Tibial artery (tissue), 4 donors: ENCODE measurements around the gene PLAC8.
"Not testable (repeated sequence)": the region's sequence is repeated elsewhere in the genome, so short reads cannot be mapped to it uniquely, and the experiment has no call there.

Experiments used
- DNase-seq, 2 donors: peaks; one replicate each; pipeline ENCODE4 v3.0.0-alpha.2; 2019
- H3K27ac ChIP-seq, 2 donors: fragments of 200-600 bp; sonication (generic) in 1 of 2; 1 replicate in 1 of 2; 2 replicates in 1 of 2; pipeline ENCODE4 v1.5.1; 2018 to 2019; ENCODE audit warnings: mild to moderate bottlenecking in 1 of 2
- H3K27me3 ChIP-seq, 2 donors: fragments of 200-600 bp; sonication (generic) in 1 of 2; one replicate each; pipeline versions ENCODE4 v1.5.1 to v1.6.0; 2016 to 2019
- H3K36me3 ChIP-seq, 3 donors: fragments of 200-600 bp; sonication (generic) in 2 of 3; one replicate each; pipeline ENCODE4 v1.5.1; 2016 to 2019; ENCODE audit warnings: mild to moderate bottlenecking in 2 of 3
- H3K4me1 ChIP-seq, 4 donors: fragments of 200-600 bp; sonication (generic) in 2 of 4; 1 replicate in 3 of 4; 2 replicates in 1 of 4; pipeline ENCODE4 v1.5.1; 2016 to 2019
- H3K4me3 ChIP-seq, 2 donors: fragments of 200-600 bp; sonication (generic) in 1 of 2; 1 replicate in 1 of 2; 2 replicates in 1 of 2; pipeline ENCODE4 v1.5.1; 2018 to 2019; ENCODE audit warnings: mild to moderate bottlenecking in 2 of 2
- H3K9me3 ChIP-seq, 3 donors: fragments of 200-600 bp; sonication (generic) in 1 of 3; one replicate each; pipeline ENCODE4 v1.5.1; 2016 to 2019
- intact Hi-C: fragments of 100-400 bp; cut with DNase I; formaldehyde crosslinking; loops from one replicate; pipeline ENCODE4 v1.15.0; 2023; ENCODE audit warnings: low total_unique reads
- TF ChIP-seq, protein P1 (sequence below), 2 experiments: fragments of 200-600 bp in 1 of 2; fragments of 450-650 bp in 1 of 2; IDR thresholded peaks; one replicate each; pipeline ENCODE4 v1.5.1; 2017 to 2019; ENCODE audit warnings: antibody characterized with exemption in 2 of 2, mild to moderate bottlenecking in 1 of 2, moderate library complexity in 1 of 2

The PLAC8 gene

DNA sequence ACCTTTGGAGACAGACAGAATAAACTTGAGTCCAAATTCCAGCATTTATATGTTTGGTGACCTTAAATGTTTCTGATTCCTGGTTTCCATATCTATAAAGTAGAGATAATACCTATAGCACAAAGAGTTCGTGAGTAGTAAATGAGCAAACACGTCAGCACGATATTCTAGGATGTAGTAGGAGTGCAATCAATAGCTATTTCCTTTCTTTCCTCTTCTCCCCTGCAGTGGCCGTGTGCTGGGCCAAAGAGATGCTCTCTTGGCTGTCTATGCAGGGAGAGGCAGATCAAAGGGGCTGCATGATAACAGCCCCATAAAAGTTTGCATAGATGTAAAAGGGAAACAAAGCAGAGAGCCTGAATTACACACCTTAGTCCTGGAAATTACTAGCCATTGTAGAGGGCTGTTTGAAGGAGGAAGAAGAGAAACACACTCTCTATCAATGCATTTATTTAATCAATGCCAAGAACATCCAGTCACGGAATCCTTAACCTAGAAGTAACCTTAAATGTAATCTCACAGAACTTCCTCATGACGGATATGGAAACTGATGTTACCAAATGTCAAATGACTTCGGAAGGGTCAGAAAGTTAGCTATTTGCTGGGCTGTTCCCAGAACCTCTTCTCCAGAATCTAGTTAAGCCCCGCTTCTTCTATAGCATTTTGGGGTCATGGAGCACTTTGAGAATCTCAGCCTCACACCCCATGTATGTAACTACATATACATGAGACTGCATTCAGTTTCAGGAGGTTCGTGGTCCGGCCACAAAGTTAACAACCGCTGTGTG is 35.5 kb upstream of the PLAC8 start:
- H3K27me3 ChIP-seq, result no peaks in the 10 kb centered on the region
- no peaks in the 10 kb centered on the region for H3K36me3 ChIP-seq
- no peaks in the 10 kb centered on the region for H3K4me1 ChIP-seq
- no peaks in the 10 kb centered on the region for H3K9me3 ChIP-seq
- H3K4me3 ChIP-seq, result no peak overlapping the region
- H3K27ac ChIP-seq, result no peak overlapping the region
- DNase-seq, result no peak
- TF ChIP-seq, protein P1, sequence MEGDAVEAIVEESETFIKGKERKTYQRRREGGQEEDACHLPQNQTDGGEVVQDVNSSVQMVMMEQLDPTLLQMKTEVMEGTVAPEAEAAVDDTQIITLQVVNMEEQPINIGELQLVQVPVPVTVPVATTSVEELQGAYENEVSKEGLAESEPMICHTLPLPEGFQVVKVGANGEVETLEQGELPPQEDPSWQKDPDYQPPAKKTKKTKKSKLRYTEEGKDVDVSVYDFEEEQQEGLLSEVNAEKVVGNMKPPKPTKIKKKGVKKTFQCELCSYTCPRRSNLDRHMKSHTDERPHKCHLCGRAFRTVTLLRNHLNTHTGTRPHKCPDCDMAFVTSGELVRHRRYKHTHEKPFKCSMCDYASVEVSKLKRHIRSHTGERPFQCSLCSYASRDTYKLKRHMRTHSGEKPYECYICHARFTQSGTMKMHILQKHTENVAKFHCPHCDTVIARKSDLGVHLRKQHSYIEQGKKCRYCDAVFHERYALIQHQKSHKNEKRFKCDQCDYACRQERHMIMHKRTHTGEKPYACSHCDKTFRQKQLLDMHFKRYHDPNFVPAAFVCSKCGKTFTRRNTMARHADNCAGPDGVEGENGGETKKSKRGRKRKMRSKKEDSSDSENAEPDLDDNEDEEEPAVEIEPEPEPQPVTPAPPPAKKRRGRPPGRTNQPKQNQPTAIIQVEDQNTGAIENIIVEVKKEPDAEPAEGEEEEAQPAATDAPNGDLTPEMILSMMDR (IDR thresholded peaks at IDR 0.05), result no peak
- intact Hi-C loops, result no loop called here

DNA sequence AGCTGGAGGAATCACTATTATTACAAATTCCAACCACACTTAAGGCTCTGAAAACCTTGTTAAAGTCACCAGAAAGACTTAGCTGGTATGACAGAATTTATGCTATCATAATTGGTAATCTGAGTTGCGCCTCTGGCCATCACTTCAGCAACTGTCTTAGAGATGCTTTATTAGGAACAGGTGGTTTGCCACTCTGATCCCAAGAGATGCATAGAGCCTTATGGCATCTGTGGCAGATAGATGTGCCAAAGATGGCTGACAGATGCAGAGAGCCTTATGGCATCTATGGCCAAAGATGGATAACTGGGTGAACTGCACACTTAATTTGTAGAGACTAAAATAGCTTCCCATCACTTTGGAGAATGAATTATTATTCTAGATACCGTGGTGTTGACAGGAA is 32.3 kb upstream of the PLAC8 start:
- no peaks in the 10 kb centered on the region for H3K27me3 ChIP-seq
- no peaks in the 10 kb centered on the region for H3K9me3 ChIP-seq
- H3K27ac ChIP-seq, result no peak overlapping the region
- TF ChIP-seq, protein P1 (IDR thresholded peaks at IDR 0.05), result no peak
- intact Hi-C loops, result no loop called here
- H3K4me3 ChIP-seq, result no peak overlapping the region
- H3K4me1 ChIP-seq, result no peaks in the 10 kb centered on the region
- no peak for DNase-seq
- no peaks in the 10 kb centered on the region for H3K36me3 ChIP-seq

DNA sequence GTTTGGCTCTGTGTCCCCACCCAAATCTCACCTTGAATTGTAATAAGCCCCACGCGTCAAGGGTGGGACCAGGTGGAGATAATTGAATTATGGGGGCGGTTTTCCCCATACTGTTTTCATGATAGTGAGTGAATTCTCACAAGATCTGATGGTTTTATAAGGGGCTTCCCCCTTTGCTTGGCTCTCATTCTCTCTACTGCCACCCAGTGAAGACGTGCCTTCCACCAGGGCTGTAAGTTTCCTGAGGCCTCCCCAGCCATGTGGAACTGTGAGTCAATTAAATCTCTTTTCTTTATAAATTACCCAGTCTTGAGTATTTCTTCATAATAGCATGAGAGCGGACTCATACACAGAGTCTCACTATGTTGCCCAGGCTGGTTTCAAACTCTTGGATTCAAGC is 31.2 kb upstream of the PLAC8 start:
- intact Hi-C loops, H3K4me3 ChIP-seq: not testable (repeated sequence)

DNA sequence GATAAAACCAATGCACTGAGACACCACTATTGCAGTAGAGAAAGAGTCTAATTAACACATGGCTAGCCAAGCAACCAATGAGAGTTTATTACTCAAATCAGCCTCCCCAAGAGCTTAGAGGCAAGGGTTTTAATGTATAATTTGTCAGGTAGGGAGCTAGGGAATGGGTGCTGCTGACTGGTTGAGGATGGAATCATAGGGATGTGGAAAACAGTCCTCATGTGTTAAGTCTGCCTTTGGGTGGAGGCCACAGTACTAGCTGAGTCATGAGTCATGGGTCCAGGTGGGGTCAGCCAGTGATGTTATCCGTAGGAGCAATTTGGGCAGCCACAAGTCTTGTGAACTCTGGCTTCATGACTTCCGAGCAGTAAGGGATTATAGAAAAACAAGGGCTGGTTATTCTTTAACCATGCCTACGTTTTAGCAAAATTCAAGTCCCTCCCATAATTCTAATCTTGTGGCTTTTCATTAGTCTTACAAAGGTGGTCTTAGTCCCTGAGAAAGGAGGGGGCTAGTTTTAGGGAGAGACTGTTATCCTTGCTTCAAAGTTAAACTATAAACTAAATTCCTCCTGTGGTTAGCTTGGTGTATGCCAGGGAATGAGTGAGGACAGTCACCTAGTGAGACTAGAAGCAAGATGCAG is 25.1 kb upstream of the PLAC8 start:
- Histone ChIP-seq H3K27me3 (no peaks in the 10 kb centered on the region), H3K27ac (no peak overlapping the region), H3K36me3 (no peaks in the 10 kb centered on the region), H3K9me3 (no peaks in the 10 kb centered on the region), H3K4me1 (no peaks in the 10 kb centered on the region), H3K4me3 (no peak overlapping the region)
- no peak for DNase-seq
- intact Hi-C loops, result no loop called here
- TF ChIP-seq, protein P1 (IDR thresholded peaks at IDR 0.05), result no peak

More for the DNA sequence above, 31.2 kb upstream of the PLAC8 start:
- not testable (repeated sequence) for H3K36me3 ChIP-seq, H3K9me3 ChIP-seq, DNase-seq, H3K4me1 ChIP-seq, H3K27ac ChIP-seq, H3K27me3 ChIP-seq

DNA sequence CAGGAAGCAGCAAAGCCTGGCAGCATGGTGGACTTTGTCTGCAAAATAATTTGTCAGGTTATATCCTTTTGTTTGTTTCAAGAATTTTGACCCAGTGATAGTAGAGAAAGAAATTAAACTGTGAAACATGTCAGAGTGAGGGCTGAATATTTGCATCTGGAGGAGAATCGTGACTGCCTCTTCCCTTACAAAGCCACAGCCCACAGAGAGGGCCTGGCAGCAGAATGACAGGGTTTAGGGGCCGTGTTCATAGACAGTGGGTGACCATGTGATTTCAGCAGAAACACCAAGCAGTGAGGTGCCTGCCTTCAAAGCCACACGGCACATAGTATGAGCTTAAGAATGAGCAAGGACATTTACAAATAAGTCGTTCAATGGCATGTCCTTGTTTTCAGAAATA is 24.4 kb upstream of the PLAC8 start:
- Histone ChIP-seq H3K27ac (no peak overlapping the region), H3K4me3 (no peak overlapping the region), H3K9me3 (no peaks in the 10 kb centered on the region), H3K36me3 (no peaks in the 10 kb centered on the region), H3K27me3 (no peaks in the 10 kb centered on the region), H3K4me1 (no peaks in the 10 kb centered on the region)
- DNase-seq, result no peak
- intact Hi-C loops, result no loop called here
- TF ChIP-seq, protein P1 (IDR thresholded peaks at IDR 0.05), result no peak

DNA sequence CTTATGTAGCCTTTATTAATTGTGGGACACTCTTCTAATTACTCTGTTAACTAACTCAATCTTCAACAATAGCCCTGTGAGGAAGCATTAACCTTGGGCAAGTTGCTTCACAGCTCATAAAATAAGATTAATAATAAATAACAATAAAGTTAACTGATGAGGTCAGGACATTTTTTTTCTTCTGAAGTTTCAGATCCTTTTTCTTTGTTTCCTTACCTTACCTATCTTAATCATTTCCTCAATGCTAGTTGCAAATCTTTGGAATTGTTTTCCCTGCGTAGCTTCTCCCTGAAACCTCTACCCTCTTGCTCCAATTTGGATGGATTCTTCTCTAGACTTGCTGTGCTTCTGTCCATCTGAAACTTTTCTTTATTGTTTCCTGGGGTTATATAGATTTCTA is 17.5 kb upstream of the PLAC8 start:
- Histone ChIP-seq H3K9me3 (no peaks in the 10 kb centered on the region), H3K27ac (no peak overlapping the region), H3K27me3 (no peaks in the 10 kb centered on the region), H3K4me3 (no peak overlapping the region), H3K36me3 (no peaks in the 10 kb centered on the region), H3K4me1 (no peaks in the 10 kb centered on the region)
- TF ChIP-seq, protein P1 (IDR thresholded peaks at IDR 0.05), result no peak
- no peak for DNase-seq
- intact Hi-C loops, result no loop called here
